NCI-H1048 (cell line): ENCODE results near the gene DNLZ.

Source experiments
- DNase-seq: peaks from one replicate; lab custom pipeline; 2025; lab: John Stamatoyannopoulos, UW

The DNLZ gene

GRCh38 chr9:136375096-136375495 lies 11.6 kb upstream of the DNLZ start:
- no peak for DNase-seq

- DNase-seq, result no peak
Observed at GRCh38 chr9:136374183-136374575, 10.6 kb upstream of the DNLZ start.

GRCh38 chr9:136373300-136374182 lies 10.0 kb upstream of the DNLZ start, which contains the start of gene CARD9:
Gene CARD9, minus strand, starts transcription at chr9:136373669. Its CDS starts 1,591 bp downstream, at chr9:136372078.
- no peak for DNase-seq

- DNase-seq, result no peak
Observed at GRCh38 chr9:136372561-136373299, 9.2 kb upstream of the DNLZ start.

- no peak for DNase-seq
Observed at GRCh38 chr9:136372006-136372405, 8.5 kb upstream of the DNLZ start.

- DNase-seq, result no peak
Observed at GRCh38 chr9:136371533-136371880, 8.0 kb upstream of the DNLZ start.

GRCh38 chr9:136370687-136371532 lies 7.4 kb upstream of the DNLZ start:
- DNase-seq, result no peak

GRCh38 chr9:136370037-136370436 lies 6.5 kb upstream of the DNLZ start:
- no peak for DNase-seq

- no peak for DNase-seq
Observed at GRCh38 chr9:136368190-136368589, 4.6 kb upstream of the DNLZ start.

GRCh38 chr9:136367296-136368145 lies 4.0 kb upstream of the DNLZ start:
- DNase-seq, result no peak

- DNase-seq, result no peak
Observed at GRCh38 chr9:136366826-136367225, 3.3 kb upstream of the DNLZ start.

GRCh38 chr9:136365775-136366222 lies 2.3 kb upstream of the DNLZ start:
- DNase-seq, result no peak

- DNase-seq, result no peak
Observed at GRCh38 chr9:136364942-136365774, 1.6 kb upstream of the DNLZ start.

- no peak for DNase-seq
Observed at GRCh38 chr9:136363949-136364748, 605 bp upstream of the DNLZ start.

GRCh38 chr9:136362450-136362784 lies 1.1 kb downstream of the DNLZ start:
- DNase-seq, result no peak

GRCh38 chr9:136361754-136362449 lies 1.6 kb downstream of the DNLZ start:
- DNase-seq, result no peak

GRCh38 chr9:136361047-136361753 lies 2.3 kb downstream of the DNLZ start:
- DNase-seq, result no peak
